Right hindlimb (tissue), 1 donor: ENCODE data around the gene STK32C.

ENCODE experiments used
- DNase-seq: peaks from one replicate; pipeline ENCODE4 v3.0.0-alpha.2; 2018

The STK32C gene

DNA sequence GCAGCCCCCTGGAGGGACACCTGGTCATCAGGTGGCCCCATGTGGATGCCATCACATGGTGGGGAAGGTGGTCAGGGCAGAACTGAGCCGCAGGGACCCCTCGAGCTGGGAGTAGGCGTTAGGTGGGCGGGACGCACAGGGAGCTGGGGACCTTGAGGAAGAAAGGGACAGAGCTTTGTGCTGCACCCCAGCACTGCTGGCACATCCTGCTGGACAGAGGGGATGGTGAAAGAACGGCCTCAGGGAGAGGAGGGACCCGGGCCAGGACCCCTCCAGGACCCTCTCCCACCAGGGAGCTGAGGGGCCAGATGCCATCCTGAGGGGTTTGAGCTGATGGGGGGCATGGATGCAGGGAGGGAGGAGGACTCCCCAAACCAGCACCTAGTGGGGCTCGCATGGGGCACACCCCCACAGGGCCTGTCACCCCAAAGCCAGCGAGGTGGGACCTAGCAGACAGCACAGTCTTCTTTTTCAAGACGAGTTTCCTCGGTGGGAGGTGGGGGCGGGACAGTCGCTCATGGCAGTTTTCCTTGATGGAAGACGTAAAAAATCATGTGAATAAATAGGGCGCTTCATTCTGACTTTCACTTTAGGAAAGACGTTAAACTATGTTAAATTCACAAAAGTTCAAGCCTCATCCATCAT lies 43.3 kb downstream of the STK32C start:
- DNase-seq, result no peak

DNA sequence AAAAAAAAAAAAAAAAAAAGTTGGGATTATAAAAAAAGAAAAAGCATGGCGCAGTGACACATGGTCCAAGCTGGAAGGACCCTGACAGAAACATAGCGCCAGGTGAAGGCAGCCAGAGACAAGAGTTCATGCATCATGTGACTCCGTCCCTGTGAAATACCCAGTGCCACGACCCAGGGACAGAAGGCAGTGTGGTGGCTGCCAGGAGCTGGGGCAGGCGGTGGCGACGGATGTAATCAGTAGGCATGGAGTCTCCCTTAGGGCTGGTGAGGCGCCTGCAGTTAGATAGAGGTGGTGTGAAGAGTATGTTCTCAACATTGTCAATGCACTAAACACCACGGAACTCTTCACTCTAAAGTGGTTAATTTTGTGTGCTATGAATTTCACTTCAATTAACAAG lies 43.9 kb downstream of the STK32C start:
- no peak for DNase-seq

DNA sequence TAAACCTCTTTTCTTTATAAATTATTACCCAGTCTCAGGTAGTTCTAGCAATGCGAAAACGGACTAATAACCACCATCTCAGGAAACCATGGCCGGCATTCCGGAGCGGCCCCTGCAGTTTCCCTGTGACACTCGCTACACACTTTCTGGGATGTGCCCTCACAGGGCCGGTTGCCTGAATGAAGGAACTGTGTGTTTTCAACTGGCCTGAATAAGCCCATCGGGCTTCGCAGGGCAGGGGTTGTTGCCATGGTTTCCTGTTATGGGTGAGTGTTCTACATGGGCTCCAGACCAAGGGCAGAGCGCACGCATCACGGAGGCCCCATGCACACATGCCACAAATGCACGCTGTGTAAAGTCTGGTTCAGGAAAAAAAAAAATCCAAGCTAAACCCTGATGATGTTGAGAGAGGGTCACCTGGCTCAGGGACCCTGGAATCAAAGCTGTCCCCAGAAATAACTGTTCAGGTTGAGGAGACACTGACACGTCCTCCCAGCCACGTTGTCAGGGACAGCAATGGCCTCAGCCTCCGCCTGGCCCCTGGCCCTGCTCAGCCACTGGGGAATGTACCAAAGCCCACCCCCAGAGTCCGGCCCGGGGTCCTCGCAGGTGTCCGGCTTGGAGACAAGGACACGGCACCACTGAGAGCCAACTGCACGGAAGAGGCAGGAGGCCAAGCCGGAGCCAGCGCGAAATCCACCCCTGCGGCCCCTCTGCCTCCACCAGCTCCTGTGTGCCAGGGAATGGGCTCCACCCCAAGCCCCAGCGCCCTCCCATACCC lies 47.9 kb downstream of the STK32C start:
- no peak for DNase-seq

DNA sequence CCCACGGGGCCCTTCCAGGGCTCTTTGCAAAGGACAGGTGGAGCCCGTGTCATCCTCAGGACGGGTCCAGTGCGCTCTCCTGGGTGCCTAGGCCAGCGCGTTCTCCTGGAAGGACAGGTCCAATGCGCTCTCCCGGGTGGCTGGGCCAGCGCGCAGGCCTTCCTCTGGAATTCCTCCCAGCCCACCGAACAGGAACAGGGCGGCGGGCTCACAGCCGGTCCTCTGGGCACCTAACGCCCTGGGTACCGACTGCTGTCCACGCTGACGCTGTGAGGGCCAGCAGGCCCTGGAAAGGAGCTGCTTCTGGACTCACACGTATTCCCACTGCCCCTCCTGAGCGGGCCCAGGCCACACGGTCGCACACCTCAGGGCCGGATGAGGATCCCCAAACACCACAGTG lies 49.3 kb downstream of the STK32C start:
- DNase-seq, result no peak

DNA sequence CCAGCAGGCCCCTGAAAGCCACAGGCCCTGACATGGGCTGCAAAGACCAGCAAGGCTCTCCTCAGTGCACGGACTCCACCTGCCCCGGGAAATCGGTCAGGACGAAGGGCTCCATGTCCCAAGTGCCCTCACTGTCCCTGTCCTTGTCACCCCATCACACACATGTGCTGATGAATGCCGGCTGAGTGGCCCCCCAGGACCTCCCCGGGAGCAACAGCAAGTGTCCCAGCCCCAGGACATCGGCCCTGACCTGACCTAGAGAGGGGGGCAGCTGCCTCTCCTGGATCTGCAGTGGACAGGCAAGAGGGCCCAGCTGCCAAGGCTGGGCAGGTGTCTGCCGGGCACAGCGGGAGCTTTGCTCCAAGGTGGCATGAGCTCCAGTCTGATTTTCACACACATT lies 49.8 kb downstream of the STK32C start:
- DNase-seq, result no peak

DNA sequence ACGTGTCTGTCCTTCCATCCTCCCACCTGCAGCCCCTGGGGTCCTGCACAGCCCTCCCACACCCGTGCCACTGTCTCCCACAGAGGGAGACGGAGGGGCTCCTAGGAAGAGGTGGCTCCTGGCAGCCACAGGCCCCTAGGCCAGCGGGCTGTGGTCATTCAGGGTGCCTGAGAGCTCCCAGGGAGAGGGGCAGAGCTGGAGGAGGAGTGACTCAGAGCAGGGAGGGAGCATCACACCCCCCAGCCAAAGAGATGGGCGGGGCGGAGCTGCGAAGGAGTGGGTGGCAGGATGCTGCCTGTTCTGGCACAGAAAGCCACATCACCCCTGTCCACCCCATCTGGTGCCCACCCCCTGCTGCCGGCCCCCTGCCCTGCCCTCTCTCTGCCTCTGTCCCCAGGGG lies 50.5 kb downstream of the STK32C start:
- DNase-seq, result no peak

DNA sequence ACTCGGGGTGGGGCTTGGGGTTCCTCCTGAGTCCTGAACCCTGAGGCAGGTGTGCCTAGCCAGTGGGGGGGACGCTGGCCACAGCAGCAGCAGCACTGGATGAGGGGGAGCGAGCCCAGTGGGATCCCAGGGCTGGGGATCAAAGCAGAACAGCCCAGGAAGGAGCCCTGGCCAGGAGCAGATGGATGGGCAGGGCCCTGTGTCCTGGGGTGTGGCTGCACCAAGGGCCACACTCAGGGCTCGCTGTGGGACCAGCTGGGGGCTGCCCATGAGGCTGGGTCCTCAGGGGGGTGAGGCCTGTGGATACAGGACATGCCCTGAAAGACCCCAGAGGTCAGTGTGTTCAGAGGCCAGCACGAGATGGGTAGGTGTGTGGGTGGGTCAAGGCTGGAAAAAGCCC lies 50.9 kb downstream of the STK32C start:
- DNase-seq, result no peak

GRCh38 chr10:132255489-132256344 lies 52.0 kb downstream of the STK32C start:
- DNase-seq, result no peak

DNA sequence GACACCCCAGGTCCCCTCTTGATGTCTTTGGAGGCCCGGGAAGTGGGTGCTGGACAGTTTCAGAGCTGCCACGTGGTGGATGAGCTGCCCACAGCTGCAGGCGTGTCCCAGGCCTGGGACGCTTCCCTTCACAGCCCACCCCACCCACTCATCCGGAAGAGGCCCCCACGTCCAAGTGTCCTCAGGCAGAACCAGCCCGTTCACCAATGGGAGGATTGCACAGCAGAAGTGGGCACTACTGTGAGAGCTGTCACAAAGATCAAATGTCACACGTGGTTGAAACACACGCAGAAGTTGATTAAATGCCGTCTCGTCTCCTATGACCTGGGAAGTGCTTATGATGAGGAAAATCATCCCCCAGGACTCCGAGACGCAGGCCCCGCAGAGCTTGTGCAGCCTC lies 52.9 kb downstream of the STK32C start:
- no peak for DNase-seq

DNA sequence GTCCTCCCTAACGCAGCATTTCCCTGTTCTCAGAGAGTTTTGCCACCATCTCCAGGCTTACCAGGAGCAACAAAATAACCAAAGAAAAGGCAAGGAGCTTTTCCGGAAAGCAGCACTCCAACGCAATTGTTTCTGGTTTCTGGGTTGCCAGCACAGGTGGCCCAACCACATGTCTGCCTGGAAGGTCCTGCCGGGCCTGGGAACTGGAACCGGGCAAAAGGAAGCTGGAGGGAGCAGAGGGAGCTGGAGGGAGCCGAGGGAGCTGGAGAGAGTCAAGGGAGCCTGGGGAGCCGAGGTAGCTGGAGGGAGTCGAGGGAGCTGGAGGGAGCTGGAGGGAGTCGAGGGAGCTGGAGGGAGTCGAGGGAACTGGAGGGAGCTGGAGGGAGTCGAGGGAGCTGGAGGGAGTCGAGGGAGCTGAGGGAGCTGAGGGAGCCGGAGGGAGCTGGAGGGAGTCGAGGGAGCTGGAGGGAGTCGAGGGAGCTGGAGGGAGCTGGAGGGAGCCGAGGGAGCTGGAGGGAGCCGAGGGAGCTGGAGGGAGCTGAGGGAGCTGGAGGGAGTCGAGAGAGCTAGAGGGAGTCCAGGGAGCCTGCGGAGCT lies 54.6 kb downstream of the STK32C start:
- DNase-seq, result no peak

DNA sequence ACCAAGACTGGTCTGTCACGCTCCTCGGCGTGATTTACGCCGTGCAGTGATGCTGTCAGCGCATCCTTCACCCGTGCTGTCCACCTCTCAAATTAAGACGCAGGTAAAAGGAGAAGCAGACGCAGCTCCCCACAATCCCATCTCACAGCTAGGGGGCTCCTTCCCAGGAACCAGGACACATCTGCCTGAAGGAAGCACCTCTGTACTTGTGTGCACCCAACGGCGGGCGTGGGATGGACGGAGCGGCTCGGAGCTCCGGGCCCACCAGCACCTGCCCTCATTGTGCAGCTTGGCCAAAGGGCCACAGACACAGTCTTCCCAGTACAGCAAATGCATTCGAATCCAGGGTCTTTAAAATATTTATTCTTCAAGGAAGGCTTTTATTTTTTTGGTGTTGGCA lies 55.3 kb downstream of the STK32C start:
- DNase-seq, result no peak

- no peak for DNase-seq
Measured at GRCh38 chr10:132251928-132252327, 55.8 kb downstream of the STK32C start.

GRCh38 chr10:132250481-132251475 lies 57.0 kb downstream of the STK32C start:
- no peak for DNase-seq

GRCh38 chr10:132249824-132250375 lies 57.9 kb downstream of the STK32C start:
- DNase-seq, result no peak

GRCh38 chr10:132249226-132249724 lies 58.5 kb downstream of the STK32C start:
- DNase-seq, result no peak

DNA sequence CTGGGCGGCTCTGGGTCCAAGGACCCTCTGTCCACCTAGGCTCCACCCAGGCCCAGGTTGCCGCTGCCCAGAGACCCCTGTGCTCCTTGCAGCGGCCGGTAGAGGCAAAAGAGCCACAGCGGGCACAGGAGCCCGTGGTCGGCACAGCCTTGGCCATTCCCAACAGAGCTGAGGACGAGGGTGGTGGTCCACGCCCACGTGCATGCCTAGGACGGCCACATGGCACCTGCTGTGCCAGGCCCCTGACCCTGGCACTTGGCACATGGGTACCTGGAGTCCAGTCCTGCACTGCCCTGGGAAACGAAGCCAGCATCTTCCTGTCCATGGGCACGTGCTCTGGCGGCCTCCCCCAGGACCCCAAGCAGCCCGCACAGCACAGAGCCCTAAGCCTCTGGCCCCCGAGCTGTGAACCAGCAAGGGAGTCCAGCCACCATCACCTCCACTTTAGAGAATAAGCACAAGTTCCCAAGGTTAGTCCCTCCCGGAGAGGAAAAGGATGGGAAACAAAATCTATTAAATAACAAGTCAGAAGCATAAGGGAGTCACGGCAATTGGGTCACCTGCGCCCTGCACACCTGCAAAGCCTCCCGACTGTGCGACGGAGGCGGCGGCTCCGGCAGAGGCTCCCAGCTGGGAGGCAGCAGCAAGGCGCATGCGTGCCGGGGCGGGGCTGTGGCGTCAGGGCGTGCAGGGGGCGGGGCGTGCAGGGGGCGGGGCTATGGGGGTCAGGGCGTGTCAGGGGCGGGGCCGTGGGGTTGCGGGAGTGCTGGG lies 59.1 kb downstream of the STK32C start:
- no peak for DNase-seq

DNA sequence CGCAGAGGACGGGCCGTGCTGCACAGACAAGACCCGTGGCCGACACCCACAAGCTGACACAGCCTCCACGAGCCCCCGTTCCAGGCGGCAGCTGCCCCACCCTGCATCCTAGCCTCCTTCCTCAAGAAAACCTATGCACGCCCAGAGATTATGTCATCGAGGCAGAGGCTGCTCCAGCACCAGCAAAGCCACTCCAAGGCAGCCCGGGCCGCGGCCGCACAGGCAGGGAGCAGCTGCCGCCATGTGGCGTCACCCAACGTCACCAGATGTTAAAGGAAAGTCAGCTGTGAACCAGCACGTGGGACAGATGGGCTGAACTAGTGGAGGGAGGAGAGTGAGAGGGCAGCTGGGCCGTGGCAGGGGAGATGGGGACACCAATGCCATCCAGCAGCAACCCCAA lies 59.8 kb downstream of the STK32C start:
- DNase-seq, result peak; percentile 70

- DNase-seq, result no peak
Measured at GRCh38 chr10:132246296-132246695, 61.5 kb downstream of the STK32C start.

- DNase-seq, result no peak
Measured at GRCh38 chr10:132245056-132245455, 62.7 kb downstream of the STK32C start.

DNA sequence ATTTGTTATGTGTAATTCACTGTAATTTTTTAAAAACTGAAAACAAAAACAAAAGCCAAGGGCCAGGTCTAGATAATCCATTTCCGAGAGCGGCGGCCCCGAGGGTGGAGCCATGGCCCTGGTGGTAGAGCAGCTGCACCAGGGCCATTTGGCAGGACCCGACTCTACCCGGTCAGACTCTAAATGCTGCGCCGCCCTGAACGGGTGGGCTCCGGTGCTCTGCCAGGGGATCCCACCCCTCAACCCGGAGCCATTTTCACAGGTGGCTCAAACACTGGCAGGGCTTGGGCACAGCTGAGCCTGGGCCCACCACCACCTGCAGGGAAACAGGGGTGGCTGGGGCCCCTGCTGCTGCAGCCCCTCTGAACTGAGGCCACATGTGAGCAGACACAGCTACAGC lies 64.1 kb downstream of the STK32C start:
- DNase-seq, result no peak

DNA sequence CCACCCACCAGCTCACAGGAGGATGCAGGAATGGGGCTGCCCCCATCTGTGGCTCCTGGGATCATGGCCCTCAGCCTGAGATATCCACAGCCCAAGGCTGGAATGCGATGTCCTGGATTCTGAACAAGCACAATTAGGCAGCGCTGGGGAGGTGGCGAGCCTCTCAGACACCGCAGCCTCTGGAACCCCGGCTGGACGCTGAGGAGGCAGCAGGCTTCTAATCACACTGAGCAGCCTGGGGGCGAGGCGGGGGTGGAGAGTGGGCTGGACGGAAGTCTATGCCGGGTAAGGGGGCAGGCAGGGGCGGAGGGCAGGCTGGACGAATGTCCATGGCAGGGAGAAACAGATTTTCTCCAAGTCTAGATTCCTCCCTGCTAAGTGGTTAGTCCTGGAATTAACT lies 64.6 kb downstream of the STK32C start:
- DNase-seq, result no peak
